H9 (cell line): ENCODE results near the gene CCDC57. TPM values are rescaled to one million over a fixed set of nuclear protein-coding genes. Genes with fewer than 3 reads are reported as not detected.
A peak's percentile ranks its signal among the peaks of the same experiment; 100 is the strongest.

Experiments
- DNase-seq: peaks from one replicate; pipeline ENCODE4 v3.0.0-alpha.2; 2017
- H2AFZ ChIP-seq: one replicate; pipeline ENCODE4 v1.6.1; 2013; ENCODE audit warnings: mild to moderate bottlenecking, low read length, control low read depth, moderate library complexity
- H2AK5ac ChIP-seq: 2 replicates; pipeline ENCODE4 v1.6.1; 2013; ENCODE audit warnings: low read length, control low read depth, mixed read lengths; ENCODE audit not compliant: insufficient read length
- H2BK120ac ChIP-seq: one replicate; pipeline ENCODE4 v1.6.1; 2013; ENCODE audit warnings: low read depth, mild to moderate bottlenecking, low read length, control low read depth, inconsistent platforms; ENCODE audit not compliant: poor library complexity, severe bottlenecking
- H2BK12ac ChIP-seq: 2 replicates; pipeline ENCODE4 v1.6.1; 2013; ENCODE audit warnings: low read length, control low read depth, mixed read lengths, low read depth; ENCODE audit not compliant: insufficient read length
- H2BK15ac ChIP-seq: 2 replicates; pipeline ENCODE4 v1.6.1; 2013; ENCODE audit warnings: low read depth, low read length, control low read depth
- H2BK20ac ChIP-seq: one replicate; pipeline ENCODE4 v1.6.1; 2013; ENCODE audit warnings: low read depth, mild to moderate bottlenecking, low read length, control low read depth, inconsistent platforms; ENCODE audit not compliant: poor library complexity, severe bottlenecking
- H2BK5ac ChIP-seq: 2 replicates; pipeline ENCODE4 v1.6.1; 2013; ENCODE audit warnings: low read length, control low read depth, mixed read lengths; ENCODE audit not compliant: insufficient read length
- H3K14ac ChIP-seq: 2 replicates; pipeline ENCODE4 v1.6.1; 2013; ENCODE audit warnings: low read length, control low read depth; ENCODE audit not compliant: insufficient read depth
- H3K18ac ChIP-seq: 2 replicates; pipeline ENCODE4 v1.6.1; 2013; ENCODE audit warnings: low read depth, mild to moderate bottlenecking, mixed read lengths, low read length, control low read depth; ENCODE audit not compliant: insufficient read length
- H3K23ac ChIP-seq: 2 replicates; pipeline ENCODE4 v1.6.1; 2013; ENCODE audit warnings: low read length, control low read depth, mixed read lengths, low read depth; ENCODE audit not compliant: insufficient read length
- H3K23me2 ChIP-seq: 2 replicates; pipeline ENCODE4 v1.6.1; 2013; ENCODE audit warnings: low read depth, mild to moderate bottlenecking, mixed read lengths, low read length, control low read depth; ENCODE audit not compliant: insufficient read length, poor library complexity, severe bottlenecking
- H3K27ac ChIP-seq: 2 replicates; pipeline ENCODE4 v1.5.1; 2013; ENCODE audit warnings: low read length, control low read depth, mixed read lengths, low read depth; ENCODE audit not compliant: insufficient read length
- H3K27me3 ChIP-seq: 2 replicates; pipeline ENCODE4 v1.6.1; 2013; ENCODE audit warnings: low read length, control low read depth, inconsistent platforms; ENCODE audit not compliant: insufficient read depth
- H3K4ac ChIP-seq: 2 replicates; pipeline ENCODE4 v1.6.1; 2013; ENCODE audit warnings: low read depth, mild to moderate bottlenecking, control low read depth, inconsistent platforms, low read length, moderate library complexity
- H3K4me1 ChIP-seq: 2 replicates; pipeline ENCODE4 v1.6.1; 2013; ENCODE audit warnings: low read length, control low read depth, inconsistent platforms; ENCODE audit not compliant: insufficient read depth
- H3K4me2 ChIP-seq: 2 replicates; pipeline ENCODE4 v1.6.1; 2013; ENCODE audit warnings: low read length, control low read depth, mixed read lengths; ENCODE audit not compliant: insufficient read length, insufficient read depth
- H3K56ac ChIP-seq: 2 replicates; pipeline ENCODE4 v1.6.1; 2013; ENCODE audit warnings: low read depth, mild to moderate bottlenecking, mixed read lengths, low read length, control low read depth; ENCODE audit not compliant: insufficient read length
- H3K79me1 ChIP-seq: 2 replicates; pipeline ENCODE4 v1.6.1; 2013; ENCODE audit warnings: low read depth, mild to moderate bottlenecking, moderate library complexity, low read length, control low read depth, inconsistent platforms; ENCODE audit not compliant: insufficient read depth, poor library complexity, severe bottlenecking
- H3K79me2 ChIP-seq: 2 replicates; pipeline ENCODE4 v1.6.1; 2013; ENCODE audit warnings: low read length, control low read depth, inconsistent platforms; ENCODE audit not compliant: insufficient read depth
- H3K9ac ChIP-seq: 2 replicates; pipeline ENCODE4 v1.6.1; 2013; ENCODE audit warnings: low read length, control low read depth, mixed read lengths; ENCODE audit not compliant: insufficient read length; ENCODE audit errors: extremely low read depth
- H3K9me3 ChIP-seq: one replicate; pipeline ENCODE4 v1.6.1; 2013; ENCODE audit warnings: low read depth, low read length, inconsistent platforms; ENCODE audit not compliant: control insufficient read depth
- H3T11ph ChIP-seq: one replicate; pipeline ENCODE4 v1.6.1; 2013; ENCODE audit warnings: mild to moderate bottlenecking, low read length, control low read depth, inconsistent platforms
- H4K20me1 ChIP-seq: one replicate; pipeline ENCODE4 v1.6.1; 2013; ENCODE audit not compliant: control insufficient read depth, insufficient read length, insufficient read depth
- H4K5ac ChIP-seq: 2 replicates; pipeline ENCODE4 v1.6.1; 2013; ENCODE audit warnings: low read depth, mild to moderate bottlenecking, mixed read lengths, low read length, control low read depth; ENCODE audit not compliant: insufficient read length
- H4K8ac ChIP-seq: replicated peaks from 2 replicates; pipeline ENCODE4 v1.6.1; 2013; ENCODE audit warnings: low read length, control low read depth, mixed read lengths, low read depth; ENCODE audit not compliant: insufficient read length
- H4K91ac ChIP-seq: 2 replicates; pipeline ENCODE4 v1.6.1; 2013; ENCODE audit warnings: low read depth, mild to moderate bottlenecking, moderate library complexity, mixed read lengths, low read length, control low read depth; ENCODE audit not compliant: insufficient read length
- H3K27ac Mint-ChIP-seq, 3 experiments: 2 replicates in 2 of 3; 3 replicates in 1 of 3; pipeline ENCODE4 v1.8.0; 2020 to 2021; ENCODE audit warnings: mixed read lengths in 3 of 3, mild to moderate bottlenecking in 1 of 3, moderate library complexity in 1 of 3
- H3K27me3 Mint-ChIP-seq: 2 replicates; pipeline ENCODE4 v1.8.0; 2021; ENCODE audit warnings: low read depth, mild to moderate bottlenecking, moderate library complexity, mixed read lengths
- H3K36me3 Mint-ChIP-seq, 3 experiments: 2 replicates in 2 of 3; 3 replicates in 1 of 3; pipeline ENCODE4 v1.8.0; 2020 to 2021; ENCODE audit warnings: low read depth in 3 of 3, mixed read lengths in 3 of 3; ENCODE audit not compliant: insufficient read depth in 1 of 3
- H3K4me1 Mint-ChIP-seq, 2 experiments: 2 replicates each; pipeline ENCODE4 v1.8.0; 2020; ENCODE audit warnings: mixed read lengths in 2 of 2
- H3K4me3 Mint-ChIP-seq, 2 experiments: 2 replicates in 1 of 2; 3 replicates in 1 of 2; pipeline ENCODE4 v1.8.0; 2020 to 2021; ENCODE audit warnings: mild to moderate bottlenecking in 2 of 2, mixed read lengths in 2 of 2, moderate library complexity in 1 of 2
- H3K9me3 Mint-ChIP-seq, 2 experiments: 2 replicates in 1 of 2; 3 replicates in 1 of 2; pipeline ENCODE4 v1.8.0; 2020; ENCODE audit warnings: mild to moderate bottlenecking in 2 of 2, mixed read lengths in 2 of 2, moderate library complexity in 1 of 2
- CTCF ChIP-seq: fragments of 200-600 bp; sonication (generic); conservative IDR thresholded peaks from 3 replicates; pipeline ENCODE4 v1.8.0; 2021; ENCODE audit warnings: antibody characterized with exemption, mild to moderate bottlenecking
- WGBS: extraction: QIAGEN DNeasy Blood & Tissue Kit; methylation state at CpG from one replicate; pipeline ENCODE4 v1.1.7; 2013; ENCODE audit warnings: missing lambda C conversion rate, low lambda C conversion rate, mixed read lengths; ENCODE audit not compliant: insufficient read length; ENCODE audit errors: extremely low coverage; 5-methylcytosine and 5-hydroxymethylcytosine counted together
- total RNA-seq: library from RNA; stranded (reverse); gene quantifications from 2 replicates; pipeline ENCODE4 v1.2.1, GENCODE V29; 2021

The CCDC57 gene
- total RNA-seq, 1 experiment from 2014 or later: 11.0 TPM

GRCh38 chr17:82113941-82114340 is 98.7 kb downstream of the CCDC57 start:
- H2BK20ac ChIP-seq: no peak overlapping the region
- H3K4me2 ChIP-seq: no peak overlapping the region
- peak; percentile 25 for DNase-seq
- no peak overlapping the region for H2AK5ac ChIP-seq
- no peak overlapping the region; a peak in 1 of 7 replicates for H3K27ac Mint-ChIP-seq
- H3K18ac ChIP-seq: no peak overlapping the region
- no peak overlapping the region for H4K8ac ChIP-seq
- peaks cover 12 to 27% of the 10 kb centered on the region in 2 experiments for H3K4me1 Mint-ChIP-seq
- no peak overlapping the region for H3K9ac ChIP-seq
- no peak for TF ChIP-seq CTCF
- no peaks in the 10 kb centered on the region for H3K23me2 ChIP-seq
- H3K79me1 ChIP-seq: no peaks in the 10 kb centered on the region
- H4K91ac ChIP-seq: no peak overlapping the region
- H2BK120ac ChIP-seq: no peak overlapping the region
- H3K9me3 ChIP-seq: no peaks in the 10 kb centered on the region
- H4K5ac ChIP-seq: no peak overlapping the region
- H4K20me1 ChIP-seq: peaks cover 3% of the 10 kb centered on the region
- no peak overlapping the region for H3T11ph ChIP-seq
- no peak overlapping the region for H3K56ac ChIP-seq
- H3K36me3 Mint-ChIP-seq: peaks cover 2 to 4% (median 2%) of the 10 kb centered on the region in 3 experiments; a peak in 5 of 7 replicates
- no peaks in the 10 kb centered on the region for H3K4me1 ChIP-seq
- H3K79me2 ChIP-seq: no peaks in the 10 kb centered on the region
- H2BK15ac ChIP-seq: no peak overlapping the region
- H3K27me3 Mint-ChIP-seq: peaks cover 69% of the 10 kb centered on the region
- H3K27me3 ChIP-seq: no peaks in the 10 kb centered on the region
- no peak overlapping the region for H3K4me3 Mint-ChIP-seq
- H3K23ac ChIP-seq: no peak overlapping the region
- H2BK5ac ChIP-seq: no peak overlapping the region
- no peak overlapping the region for H2AFZ ChIP-seq
- H2BK12ac ChIP-seq: no peak overlapping the region
- no peak overlapping the region for H3K27ac ChIP-seq
- H3K9me3 Mint-ChIP-seq: peaks cover 0 to 7% of the 10 kb centered on the region in 2 experiments; a peak in 2 of 5 replicates
- no peak overlapping the region for H3K4ac ChIP-seq
- no peak overlapping the region for H3K14ac ChIP-seq
- no CpG with 5 or more reads among the region's 13 CpGs for WGBS
